ENCODE data around the gene MOB3A.

DNA sequence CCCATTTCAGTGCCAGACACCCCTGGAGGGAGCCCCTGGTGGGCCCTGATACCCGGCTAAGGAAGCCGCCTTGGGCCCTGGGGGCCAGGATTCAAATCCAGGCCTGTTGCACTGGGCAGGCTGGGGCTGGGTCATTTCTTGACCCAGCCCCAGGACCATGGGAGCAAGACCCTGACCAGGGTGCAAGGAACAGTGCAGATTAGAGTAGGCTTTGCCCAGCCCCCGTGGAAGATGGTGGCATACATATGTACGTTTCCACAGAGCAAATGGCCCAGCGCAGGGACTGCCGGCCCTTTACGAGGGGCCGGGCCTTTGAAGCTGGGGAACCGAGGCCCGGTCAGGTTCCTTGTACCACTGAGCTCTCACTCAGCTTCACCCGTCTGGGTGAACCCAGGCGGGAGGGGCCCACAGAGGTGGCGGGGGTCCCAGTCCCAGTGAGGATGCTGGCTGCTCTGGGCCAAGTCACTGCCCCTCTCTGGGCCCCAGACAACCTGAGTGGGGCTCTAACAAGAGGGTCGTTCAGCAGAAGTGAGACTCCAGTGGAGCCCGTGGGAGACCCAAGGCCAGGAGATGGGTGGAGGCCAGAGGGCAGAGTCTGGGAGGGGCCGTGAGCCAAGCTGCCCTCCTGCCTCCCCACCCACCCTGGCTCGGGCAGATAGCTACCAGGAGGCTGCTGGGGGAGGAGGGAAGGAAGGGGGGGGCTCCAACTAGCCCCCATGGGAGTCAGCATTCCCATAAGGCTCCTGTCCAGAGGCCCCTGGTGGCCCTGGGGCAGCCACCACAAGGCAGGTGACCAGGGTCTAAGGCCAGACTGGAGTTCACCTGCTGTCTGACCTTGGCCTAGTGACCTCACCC is 47.8 kb downstream of the MOB3A start:
- TF ChIP-seq, protein P1, sequence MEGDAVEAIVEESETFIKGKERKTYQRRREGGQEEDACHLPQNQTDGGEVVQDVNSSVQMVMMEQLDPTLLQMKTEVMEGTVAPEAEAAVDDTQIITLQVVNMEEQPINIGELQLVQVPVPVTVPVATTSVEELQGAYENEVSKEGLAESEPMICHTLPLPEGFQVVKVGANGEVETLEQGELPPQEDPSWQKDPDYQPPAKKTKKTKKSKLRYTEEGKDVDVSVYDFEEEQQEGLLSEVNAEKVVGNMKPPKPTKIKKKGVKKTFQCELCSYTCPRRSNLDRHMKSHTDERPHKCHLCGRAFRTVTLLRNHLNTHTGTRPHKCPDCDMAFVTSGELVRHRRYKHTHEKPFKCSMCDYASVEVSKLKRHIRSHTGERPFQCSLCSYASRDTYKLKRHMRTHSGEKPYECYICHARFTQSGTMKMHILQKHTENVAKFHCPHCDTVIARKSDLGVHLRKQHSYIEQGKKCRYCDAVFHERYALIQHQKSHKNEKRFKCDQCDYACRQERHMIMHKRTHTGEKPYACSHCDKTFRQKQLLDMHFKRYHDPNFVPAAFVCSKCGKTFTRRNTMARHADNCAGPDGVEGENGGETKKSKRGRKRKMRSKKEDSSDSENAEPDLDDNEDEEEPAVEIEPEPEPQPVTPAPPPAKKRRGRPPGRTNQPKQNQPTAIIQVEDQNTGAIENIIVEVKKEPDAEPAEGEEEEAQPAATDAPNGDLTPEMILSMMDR (IDR thresholded peaks at IDR 0.05): no peak
- TF ChIP-seq ZFX (IDR thresholded peaks at IDR 0.05; ENCODE audit: borderline replicate concordance): no peak

All from 22Rv1 (cell line).